Neural progenitor cell (in vitro differentiated cells): Measurements from ENCODE around the gene NF2.

Experiments
- EZH2 ChIP-seq: fragments of 200-600 bp; sonication (generic); IDR thresholded peaks from 2 replicates; pipeline ENCODE4 v1.6.1; 2017; ENCODE audit warnings: antibody characterized with exemption, mild to moderate bottlenecking, moderate library complexity
- EZH2phosphoT487 ChIP-seq: fragments of 200-600 bp; sonication (generic); IDR thresholded peaks from 2 replicates; pipeline ENCODE4 v1.6.1; 2017; ENCODE audit warnings: antibody characterized with exemption
- TF ChIP-seq, protein P1 (sequence below): fragments of 200-600 bp; sonication (generic); IDR thresholded peaks from 2 replicates; pipeline ENCODE4 v1.5.1; 2017; ENCODE audit warnings: antibody characterized with exemption, mild to moderate bottlenecking

DNA sequence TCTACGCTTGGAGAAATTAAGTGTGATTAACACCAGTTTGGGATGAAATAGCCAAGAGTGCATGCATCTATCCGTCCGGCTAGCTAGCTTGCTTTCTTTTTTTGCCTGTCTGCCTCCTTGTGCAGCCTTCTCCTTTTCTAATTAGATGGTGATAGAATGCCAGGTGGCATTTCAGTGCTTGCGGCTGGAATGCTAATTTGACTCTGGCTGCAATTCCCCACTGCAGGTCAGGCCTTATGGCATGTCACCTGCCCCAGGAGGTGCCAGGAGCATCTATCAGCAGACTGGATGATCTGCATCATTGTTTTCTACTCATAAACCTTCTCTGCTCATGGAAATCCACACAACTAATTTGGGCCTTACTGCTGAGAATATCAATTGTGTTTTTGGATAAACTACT lies 65.2 kb downstream of the NF2 start:
- TF ChIP-seq, protein P1, sequence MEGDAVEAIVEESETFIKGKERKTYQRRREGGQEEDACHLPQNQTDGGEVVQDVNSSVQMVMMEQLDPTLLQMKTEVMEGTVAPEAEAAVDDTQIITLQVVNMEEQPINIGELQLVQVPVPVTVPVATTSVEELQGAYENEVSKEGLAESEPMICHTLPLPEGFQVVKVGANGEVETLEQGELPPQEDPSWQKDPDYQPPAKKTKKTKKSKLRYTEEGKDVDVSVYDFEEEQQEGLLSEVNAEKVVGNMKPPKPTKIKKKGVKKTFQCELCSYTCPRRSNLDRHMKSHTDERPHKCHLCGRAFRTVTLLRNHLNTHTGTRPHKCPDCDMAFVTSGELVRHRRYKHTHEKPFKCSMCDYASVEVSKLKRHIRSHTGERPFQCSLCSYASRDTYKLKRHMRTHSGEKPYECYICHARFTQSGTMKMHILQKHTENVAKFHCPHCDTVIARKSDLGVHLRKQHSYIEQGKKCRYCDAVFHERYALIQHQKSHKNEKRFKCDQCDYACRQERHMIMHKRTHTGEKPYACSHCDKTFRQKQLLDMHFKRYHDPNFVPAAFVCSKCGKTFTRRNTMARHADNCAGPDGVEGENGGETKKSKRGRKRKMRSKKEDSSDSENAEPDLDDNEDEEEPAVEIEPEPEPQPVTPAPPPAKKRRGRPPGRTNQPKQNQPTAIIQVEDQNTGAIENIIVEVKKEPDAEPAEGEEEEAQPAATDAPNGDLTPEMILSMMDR, result no peak
- no peak for TF ChIP-seq EZH2
- TF ChIP-seq EZH2phosphoT487, result no peak
